Left colon (tissue), 2 donors: ENCODE measurements around the gene TPSAB1. TPM values are rescaled to one million over a fixed set of nuclear protein-coding genes. Genes with fewer than 3 reads are reported as not detected.
"Not testable (repeated sequence)": the region's sequence is repeated elsewhere in the genome, so short reads cannot be mapped to it uniquely, and the experiment has no call there.

ENCODE experiments used
- ATAC-seq: fragments of 200-7000 bp; cut with Tn5 transposase; one replicate; pipeline ENCODE4 v1.9.1; 2020; ENCODE audit warnings: mild to moderate bottlenecking, moderate library complexity
- DNase-seq, 2 donors: peaks; one replicate each; pipeline ENCODE4 v3.0.0-alpha.2; 2020
- intact Hi-C, 2 donors: fragments of 100-400 bp; cut with DNase I in 1 of 2; cut with micrococcal nuclease in 1 of 2; formaldehyde crosslinking; loops; one replicate each; pipeline versions ENCODE4 v1.11.2 to v1.14.0; 2022; cut with DNase I, micrococcal nuclease
- long read RNA-seq: library from polyadenylated mRNA; unstranded; transcript quantifications from one replicate; pipeline ENCODE4 v2.0.0, GENCODE V29; 2021
- total RNA-seq, 2 donors: library from RNA; stranded (reverse); fragmentation: NEBNext Ultra II Directional; extraction: Animal tissue kit (Norgen Biotek cat#: 25700); gene quantifications; one replicate each; pipeline ENCODE4 v1.2.1, GENCODE V29; 2021
- donor health status: DM: no; HTN: no; CAD: no.
- donor health status: DM: yes; HTN: yes; CAD: no.

The TPSAB1 gene
- total RNA-seq: 10 to 100 TPM in 1 of 2 donors, 1 to 10 TPM in 1; 5.7 to 49.9 TPM
- long read RNA-seq, partial matches to known transcripts: 0 of 2 reads
- long read RNA-seq, other reads (novel, unspliced or antisense): 1 of 2 reads

DNA sequence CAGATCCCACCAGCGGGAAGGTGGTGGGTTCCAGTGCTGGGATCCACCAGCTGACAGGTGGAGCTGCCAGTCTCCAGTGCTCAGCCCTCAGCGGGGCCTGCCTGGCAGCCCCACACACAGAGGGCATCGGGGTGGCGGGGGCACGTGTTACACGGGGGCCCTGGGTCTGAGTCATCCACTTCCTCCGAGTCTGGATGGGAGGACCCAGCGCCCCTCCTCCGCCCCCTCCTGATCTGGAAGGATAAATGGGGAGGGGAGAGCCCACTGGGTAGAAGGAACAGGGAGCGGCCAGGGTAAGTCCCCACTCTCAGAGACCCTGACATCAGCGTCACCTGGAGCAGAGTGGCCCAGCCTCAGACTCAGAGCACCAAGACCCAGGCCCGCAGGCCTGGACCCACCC, at the start of gene TPSAB1:
TPSAB1 (plus strand) TSS at position 270 of the 400 bp plus-strand sequence. CDS start 234 bp downstream, outside the sequence.
- ATAC-seq, intact Hi-C loops: not testable (repeated sequence)
- peak in 1 of 2 donors; percentile 24 for DNase-seq

DNA sequence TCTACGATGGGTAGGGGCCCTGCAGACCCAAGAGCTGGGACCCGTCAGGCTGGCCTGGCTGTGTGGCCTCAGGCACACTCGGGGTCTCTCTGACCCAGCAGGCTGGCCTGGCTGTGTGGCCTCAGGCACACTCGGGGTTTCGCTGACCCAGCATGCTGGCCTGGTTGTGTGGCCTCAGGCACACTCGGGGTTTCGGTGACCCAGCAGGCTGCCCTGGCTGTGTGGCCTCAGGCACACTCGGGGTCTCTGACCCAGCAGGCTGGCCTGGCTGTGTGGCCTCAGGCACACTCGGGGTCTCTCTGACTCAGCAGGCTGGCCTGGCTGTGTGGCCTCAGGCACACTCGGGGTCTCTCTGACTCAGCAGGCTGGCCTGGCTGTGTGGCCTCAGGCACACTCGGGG, 49.7 kb upstream of the TPSAB1 start:
- intact Hi-C loops: loop anchor here in 1 of 2 donors (10.0 kb wide), 1 partner anchor 76 kb away; no protein-coding TSS in a partner anchor
- not testable (repeated sequence) for ATAC-seq, DNase-seq

DNA sequence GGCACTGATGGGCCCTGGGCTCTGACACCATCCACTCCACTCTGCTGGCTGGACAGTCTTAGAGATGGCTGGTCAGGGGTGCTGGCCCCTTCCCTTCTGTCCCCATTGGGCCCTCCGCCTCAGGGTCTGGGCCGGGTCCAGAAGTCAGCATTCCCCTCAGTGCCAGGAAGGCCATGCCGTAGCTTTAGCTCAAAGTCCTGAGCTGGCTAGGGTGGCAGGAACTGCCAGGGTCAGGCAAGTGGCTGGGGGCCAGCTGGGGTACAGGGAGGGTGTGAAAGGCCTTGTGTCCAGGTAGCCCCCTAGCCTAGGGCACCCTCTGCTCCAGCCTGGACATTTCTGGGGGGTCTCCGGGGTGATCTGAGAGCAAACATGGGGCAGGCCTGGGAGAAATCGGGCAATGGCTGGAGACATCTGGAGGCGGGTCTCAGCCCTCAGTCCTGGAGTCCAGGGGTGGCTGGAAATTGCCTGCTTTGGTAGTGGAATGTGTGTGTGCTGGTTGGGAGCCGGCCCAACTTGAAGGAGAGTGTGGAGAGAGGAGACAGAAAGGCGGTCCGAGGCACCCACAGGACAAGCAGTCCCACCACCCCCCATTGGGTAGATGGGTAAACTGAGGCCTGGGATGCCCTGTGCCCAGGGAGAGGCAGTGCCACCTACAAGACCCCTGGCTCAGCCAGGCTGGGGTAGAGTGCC, 48.0 kb upstream of the TPSAB1 start:
- intact Hi-C loops: loop anchor here in 1 of 2 donors (10.0 kb wide), 1 partner anchor 78 kb away; no protein-coding TSS in a partner anchor
- DNase-seq (no peak), ATAC-seq (no peak)

DNA sequence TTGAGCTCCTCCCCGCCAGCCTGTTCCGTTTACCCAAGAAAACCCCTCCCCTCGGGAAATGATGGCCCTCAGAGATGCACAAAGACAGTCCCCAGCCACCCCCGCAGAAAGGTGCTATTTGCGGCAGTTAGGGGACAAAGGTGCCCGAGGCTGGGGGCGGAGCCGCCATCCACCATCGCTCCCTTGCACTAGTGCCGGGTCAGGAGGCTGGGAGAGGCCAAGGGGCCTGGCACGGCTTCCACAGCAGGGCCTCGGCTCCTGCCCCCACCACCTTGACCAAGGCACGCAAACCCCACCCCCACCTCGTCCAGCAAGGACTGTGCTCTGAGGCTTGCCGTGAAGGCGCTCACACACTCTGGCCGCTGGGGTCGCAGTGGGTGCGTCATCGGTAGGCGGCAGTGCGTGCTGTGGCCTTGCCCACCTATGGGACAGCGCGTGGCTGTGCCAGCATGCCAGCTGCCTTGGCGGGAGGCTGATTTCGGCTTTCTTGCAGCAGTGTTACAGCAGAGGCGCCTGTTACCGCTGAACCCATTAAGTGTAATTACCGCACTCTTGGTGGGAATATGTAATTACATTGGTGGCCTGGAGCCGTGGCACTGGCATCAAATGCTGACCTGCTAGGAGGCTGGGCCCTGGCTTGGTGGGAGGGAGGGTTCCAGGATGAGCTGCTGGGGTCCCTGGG, 47.2 kb upstream of the TPSAB1 start:
- peak; percentile 12 for ATAC-seq
- DNase-seq: peak in 1 of 2 donors; percentile 46
- intact Hi-C loops: loop anchor here in 1 of 2 donors (10.0 kb wide), 1 partner anchor 78 kb away; no protein-coding TSS in a partner anchor

DNA sequence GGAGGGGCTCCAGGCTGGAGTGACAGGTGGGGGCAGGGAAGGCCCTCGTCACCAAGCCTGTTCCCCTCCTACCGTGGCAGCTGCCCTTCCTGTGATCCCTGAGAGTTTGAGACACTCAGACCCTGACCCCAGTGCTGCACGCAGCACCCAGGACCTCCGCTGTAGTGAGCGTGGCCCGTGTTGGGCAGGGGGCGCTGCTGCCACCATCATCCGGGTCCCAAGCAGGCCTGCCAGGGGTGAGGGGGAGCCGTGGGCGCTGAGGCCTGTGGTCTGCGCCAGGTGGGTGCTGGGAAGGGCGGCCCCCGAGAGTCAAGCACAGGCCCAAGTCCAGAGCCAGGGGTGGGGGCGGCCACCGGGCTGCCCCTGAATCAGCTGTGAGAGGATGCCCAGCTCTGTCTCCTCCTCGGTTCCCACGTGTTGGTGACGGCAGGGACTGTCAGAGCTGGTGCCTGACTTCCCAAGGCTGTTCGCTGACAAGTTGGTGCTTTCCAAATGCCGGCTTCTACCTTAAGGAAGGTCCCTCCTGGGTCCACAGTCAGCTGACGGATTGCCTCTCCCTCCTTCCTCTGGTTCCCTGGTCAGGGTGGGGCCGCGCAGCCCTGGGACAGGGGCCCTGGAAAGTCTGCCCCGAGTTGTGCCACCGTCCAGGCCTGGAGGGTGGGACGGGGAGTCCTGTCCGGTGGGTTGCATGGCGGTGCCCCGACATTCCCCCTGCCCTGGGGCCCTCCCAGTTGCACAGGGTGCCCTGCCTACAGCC, 46.5 kb upstream of the TPSAB1 start:
- DNase-seq (no peak), ATAC-seq (no peak)
- intact Hi-C loops: loop anchor here in 1 of 2 donors (10.0 kb wide), 1 partner anchor 79 kb away; no protein-coding TSS in a partner anchor

DNA sequence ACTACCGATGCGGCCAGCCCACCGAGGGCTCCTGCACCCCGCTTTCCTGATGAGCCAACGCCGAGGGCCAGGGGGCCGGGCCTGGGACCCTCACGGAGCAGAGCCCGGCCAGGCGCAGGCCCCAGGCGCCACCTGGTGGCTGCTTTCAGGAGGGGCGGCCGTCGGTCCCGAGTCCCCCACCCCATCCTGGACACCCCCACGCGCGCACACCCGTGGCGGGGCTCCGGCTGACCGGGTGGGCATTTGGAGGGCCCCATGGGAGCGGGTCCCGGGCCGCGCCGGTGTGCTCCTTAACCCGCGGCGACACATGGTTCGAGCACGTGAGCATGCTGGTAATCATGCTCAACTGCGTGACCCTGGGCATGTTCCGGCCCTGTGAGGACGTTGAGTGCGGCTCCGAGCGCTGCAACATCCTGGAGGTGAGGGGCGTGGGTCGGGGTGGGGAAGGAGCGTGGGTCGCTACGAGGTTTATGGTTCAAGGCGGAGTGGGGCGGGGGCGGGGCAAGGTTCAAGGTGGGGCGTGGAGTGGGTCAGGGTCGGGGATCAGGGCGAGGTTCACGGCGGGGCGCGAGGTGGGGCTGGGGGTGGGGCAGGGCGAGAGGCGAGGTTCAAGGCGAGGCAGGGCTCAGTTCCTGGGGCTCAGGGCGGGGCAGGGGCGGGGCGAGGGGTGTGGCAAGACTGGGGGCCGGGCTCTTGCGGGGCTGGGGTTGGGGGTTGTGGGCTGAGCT, 45.7 kb upstream of the TPSAB1 start:
- intact Hi-C loops: loop anchor here in 1 of 2 donors (10.0 kb wide), 1 partner anchor 80 kb away; no protein-coding TSS in a partner anchor
- DNase-seq: no peak
- ATAC-seq: peak; percentile 25

DNA sequence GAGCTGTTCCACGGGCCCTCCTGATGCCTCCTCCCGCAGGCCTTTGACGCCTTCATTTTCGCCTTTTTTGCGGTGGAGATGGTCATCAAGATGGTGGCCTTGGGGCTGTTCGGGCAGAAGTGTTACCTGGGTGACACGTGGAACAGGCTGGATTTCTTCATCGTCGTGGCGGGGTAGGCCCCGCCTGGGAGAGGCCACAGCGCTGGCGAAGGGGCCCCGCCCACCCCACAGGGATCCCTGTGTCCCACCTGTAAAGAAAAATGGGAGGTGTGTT, 45.2 kb upstream of the TPSAB1 start:
- intact Hi-C loops: loop anchor here in 1 of 2 donors (10.0 kb wide), 1 partner anchor 81 kb away; no protein-coding TSS in a partner anchor
- DNase-seq (no peak), ATAC-seq (no peak)

DNA sequence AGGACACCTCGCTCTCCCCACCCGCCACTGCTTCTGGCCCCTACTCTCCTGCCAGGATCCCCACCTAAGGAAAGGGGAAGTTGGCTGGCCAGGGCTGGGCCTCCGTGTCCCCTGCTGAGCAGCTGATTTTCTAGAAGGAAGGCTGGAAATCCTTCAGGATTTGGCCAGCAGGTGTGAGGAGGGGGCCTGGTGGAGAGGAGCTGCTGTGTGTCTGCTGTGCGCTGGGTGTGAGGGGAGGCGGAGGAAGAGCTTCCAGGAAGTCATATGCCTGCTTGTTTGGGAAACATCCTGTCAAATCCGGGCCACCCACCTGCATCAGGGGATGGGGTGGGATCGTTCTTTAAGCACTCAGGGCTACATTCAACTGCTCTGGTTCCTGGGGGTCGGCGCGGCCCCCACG, 44.0 kb upstream of the TPSAB1 start:
- ATAC-seq (peak; percentile 7), DNase-seq (no peak)
- intact Hi-C loops: loop anchor here in 1 of 2 donors (10.0 kb wide), 1 partner anchor 82 kb away; no protein-coding TSS in a partner anchor

DNA sequence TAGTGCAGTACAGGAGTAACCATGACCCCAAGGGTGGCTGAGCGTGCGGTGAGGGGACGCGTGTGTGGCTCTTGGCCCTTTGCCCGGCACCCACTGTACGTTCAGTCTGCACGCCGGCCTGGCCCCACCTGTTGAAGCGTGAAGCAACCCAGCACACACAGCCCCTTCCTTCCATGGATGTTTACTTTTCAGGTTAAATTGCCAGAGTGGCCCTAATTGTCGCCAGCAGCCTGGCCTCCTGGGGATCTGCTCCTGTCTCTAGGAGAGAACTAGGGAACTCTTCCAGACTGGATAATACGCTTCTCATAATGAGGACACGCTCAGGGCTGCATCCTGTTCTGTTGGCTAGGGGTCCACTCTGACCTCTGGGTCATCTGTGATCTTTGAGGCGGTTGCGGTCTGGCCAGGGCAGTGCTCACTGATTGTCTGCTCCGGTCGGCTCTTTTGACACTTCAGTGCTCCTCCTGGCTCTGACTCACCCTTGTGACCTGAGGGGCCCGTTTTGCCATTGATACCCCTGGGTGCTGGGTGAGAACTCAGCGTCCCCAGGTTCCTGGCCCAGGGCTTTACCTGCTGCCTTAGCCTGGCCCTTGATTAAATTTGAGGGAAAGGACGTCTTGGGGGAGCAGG, 43.2 kb upstream of the TPSAB1 start:
- ATAC-seq: no peak
- intact Hi-C loops: loop anchor here in 1 of 2 donors (10.0 kb wide), 1 partner anchor 83 kb away; no protein-coding TSS in a partner anchor
- no peak for DNase-seq

DNA sequence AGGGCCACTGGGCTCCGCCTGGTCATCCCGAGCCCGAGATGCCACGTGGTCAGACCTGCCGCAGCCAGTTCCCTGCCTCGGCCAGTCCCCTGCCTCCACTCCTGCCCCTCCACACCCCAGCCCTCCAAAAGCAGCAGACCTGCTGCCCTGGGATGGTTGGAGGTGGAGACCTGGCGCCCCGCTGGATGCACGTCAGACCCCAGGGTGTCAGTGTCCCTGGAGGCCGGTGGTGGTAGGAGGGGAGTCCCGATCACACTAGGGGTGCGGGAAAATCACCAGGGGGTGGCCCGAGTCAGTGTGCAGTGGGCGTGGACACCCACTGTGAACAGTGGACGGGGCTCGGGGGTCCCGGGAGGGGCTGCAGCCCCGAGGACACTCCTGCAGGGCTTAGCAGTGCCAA, 42.3 kb upstream of the TPSAB1 start:
- intact Hi-C loops: loop anchor here in 1 of 2 donors (10.0 kb wide), 1 partner anchor 83 kb away; no protein-coding TSS in a partner anchor
- ATAC-seq: no peak
- DNase-seq: no peak

DNA sequence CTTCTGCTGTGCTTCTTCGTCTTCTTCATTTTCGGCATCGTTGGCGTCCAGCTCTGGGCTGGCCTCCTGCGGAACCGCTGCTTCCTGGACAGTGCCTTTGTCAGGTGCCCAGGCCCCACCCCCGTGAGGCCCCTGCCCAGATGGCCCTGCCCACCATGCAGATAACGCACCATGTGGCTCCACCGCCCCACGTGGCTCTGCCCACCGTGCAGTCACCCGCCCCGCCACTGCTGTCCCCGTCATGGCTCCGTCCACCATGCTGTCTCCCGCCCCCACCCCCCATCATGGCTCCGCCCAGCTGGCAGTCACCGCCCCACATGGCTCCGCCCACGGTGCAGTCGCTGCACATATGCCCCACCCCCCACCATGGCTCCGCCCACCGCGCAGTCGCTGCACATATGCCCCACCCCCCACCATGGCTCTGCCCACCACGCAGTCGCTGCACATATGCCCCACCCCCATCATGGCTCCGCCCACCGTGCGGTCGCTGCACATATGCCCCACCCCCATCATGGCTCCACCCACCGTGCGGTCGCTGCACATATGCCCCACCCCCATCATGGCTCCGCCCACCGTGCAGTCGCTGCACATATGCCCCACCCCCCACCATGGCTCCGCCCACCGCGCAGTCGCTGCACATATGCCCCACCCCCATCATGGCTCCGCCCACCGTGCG, 41.7 kb upstream of the TPSAB1 start:
- DNase-seq, ATAC-seq: not testable (repeated sequence)
- intact Hi-C loops: loop anchor here in 1 of 2 donors (10.0 kb wide), 1 partner anchor 84 kb away; no protein-coding TSS in a partner anchor

DNA sequence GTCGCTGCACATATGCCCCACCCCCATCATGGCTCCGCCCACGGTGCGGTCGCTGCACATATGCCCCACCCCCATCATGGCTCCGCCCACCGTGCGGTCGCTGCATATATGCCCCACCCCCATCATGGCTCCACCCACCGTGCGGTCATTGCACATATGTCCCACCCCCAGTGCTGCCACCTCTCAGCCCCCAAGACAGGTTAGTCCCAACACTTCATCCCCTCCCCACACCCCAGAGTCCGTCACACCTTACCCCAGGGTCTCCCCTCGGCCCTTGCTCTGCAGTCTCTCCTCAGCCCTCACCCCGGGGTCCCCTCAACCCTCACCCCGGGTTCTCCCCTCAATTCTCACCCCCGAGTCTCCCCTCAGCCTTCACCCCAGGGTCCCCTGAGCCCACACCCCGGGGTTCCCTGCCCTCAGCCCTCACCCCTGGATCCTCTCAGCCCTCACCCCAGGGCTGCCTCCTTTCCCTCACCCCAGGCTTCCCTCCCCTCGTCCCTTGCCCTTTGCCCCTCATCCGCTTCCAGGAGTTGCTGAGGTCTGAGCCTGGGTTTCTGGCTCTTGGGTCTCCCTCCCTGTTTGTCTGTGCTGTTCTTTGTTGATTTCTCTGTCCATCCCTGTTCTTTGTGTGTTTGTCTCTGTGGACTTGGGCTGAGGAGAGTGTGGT, 41.0 kb upstream of the TPSAB1 start:
- intact Hi-C loops: loop anchor here in 1 of 2 donors (10.0 kb wide), 1 partner anchor 85 kb away; no protein-coding TSS in a partner anchor
- ATAC-seq (no peak), DNase-seq (no peak)

DNA sequence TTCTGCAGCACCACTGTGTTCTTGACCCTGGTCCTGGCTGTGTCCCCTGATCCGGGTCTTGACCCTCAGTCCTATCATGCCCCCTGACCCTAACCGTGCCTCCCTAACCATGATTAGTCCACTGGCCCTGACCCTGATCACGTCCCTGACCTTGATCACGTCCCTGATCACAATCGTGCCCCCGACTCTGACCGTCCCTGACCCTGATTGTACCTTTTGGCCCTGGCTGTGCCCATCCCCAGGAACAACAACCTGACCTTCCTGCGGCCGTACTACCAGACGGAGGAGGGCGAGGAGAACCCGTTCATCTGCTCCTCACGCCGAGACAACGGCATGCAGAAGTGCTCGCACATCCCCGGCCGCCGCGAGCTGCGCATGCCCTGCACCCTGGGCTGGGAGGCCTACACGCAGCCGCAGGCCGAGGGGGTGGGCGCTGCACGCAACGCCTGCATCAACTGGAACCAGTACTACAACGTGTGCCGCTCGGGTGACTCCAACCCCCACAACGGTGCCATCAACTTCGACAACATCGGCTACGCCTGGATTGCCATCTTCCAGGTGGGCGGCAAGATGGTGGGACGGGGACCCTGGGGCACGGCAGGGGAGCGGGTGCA, 40.4 kb upstream of the TPSAB1 start:
- no peak for DNase-seq
- intact Hi-C loops: no loop called here

DNA sequence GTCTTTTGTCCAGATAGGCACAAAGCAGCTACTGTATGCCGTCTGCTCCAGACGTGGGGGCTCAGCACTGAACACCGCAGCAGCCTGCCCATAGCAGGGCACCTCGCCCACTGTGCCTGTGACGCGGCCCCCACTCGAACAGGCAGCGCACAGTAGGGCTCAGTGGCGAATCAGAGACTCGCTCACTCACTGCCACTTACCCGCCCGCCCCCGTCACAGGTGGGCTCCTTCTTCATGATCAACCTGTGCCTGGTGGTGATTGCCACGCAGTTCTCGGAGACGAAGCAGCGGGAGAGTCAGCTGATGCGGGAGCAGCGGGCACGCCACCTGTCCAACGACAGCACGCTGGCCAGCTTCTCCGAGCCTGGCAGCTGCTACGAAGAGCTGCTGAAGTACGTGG, 39.1 kb upstream of the TPSAB1 start:
- ATAC-seq (no peak), DNase-seq (no peak)
- intact Hi-C loops: no loop called here

More for the DNA sequence above, 40.4 kb upstream of the TPSAB1 start:
- no peak for ATAC-seq

DNA sequence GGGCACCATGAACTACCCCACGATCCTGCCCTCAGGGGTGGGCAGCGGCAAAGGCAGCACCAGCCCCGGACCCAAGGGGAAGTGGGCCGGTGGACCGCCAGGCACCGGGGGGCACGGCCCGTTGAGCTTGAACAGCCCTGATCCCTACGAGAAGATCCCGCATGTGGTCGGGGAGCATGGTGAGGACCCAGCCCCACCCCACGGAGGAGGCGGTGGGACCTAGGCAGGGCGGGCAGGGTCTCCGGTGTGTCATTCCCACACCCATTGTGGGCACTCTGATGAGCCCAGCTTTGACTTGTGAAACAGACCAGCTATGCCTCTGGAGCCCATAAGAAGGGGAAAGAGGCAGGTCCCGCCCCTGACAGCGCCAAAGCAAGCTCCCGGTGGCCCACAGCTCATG, 38.2 kb upstream of the TPSAB1 start:
- DNase-seq (no peak), ATAC-seq (no peak)
- intact Hi-C loops: no loop called here

DNA sequence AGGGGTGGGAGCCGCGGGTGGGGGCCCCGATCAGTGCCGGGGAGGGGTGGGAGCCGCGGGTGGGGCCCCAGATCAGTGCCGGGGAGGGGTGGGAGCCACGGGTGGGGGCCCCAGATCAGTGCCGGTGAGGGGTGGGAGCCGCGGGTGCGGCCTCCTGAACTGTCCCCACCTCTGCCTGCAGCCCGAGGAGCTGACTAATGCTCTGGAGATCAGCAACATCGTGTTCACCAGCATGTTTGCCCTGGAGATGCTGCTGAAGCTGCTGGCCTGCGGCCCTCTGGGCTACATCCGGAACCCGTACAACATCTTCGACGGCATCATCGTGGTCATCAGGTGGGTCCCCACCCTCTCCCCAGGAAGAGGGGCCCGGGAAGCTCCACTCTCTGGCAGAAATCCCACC, 35.6 kb upstream of the TPSAB1 start:
- no peak for ATAC-seq
- no peak for DNase-seq
- intact Hi-C loops: no loop called here
